Measurements from ENCODE around the gene FPR1. TPM values are rescaled to one million over a fixed set of nuclear protein-coding genes. Genes with fewer than 3 reads are reported as not detected.

The FPR1 gene
- total RNA-seq, 1 donor from 2014 or later, result not detected

DNA sequence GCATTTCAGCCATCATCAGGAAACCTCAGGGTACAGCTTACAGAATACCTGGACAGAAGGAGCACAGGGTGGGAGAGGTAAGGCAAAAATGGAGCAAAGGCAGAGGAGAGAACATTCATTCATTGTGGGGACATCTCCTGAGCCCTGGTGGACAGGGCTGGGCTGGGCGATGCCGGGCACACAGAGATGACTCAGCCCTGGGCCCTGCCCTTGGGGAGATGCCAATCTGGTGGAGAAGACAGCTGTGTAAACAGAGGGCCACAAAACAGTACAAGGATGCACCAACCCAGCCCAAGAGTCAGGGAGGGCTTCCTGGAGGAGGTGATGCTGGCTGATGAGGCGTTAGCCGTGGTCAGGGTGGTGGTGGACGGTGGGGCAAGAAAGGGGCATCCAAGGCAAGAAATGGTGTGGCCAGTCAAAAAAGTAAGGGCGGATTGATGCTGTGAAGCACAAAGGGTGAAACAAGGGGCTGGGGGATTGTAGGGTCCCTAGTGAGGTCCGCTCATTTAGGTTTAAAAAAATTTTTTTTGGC lies 24.3 kb downstream of the FPR1 start:
- Mint-ChIP-seq H3K27me3 (ENCODE audit: unreplicated experiment) (peaks cover 19% of the 10 kb centered on the region), H3K27ac (ENCODE audit: unreplicated experiment) (no peak overlapping the region), H3K4me1 (ENCODE audit: unreplicated experiment) (peaks cover 10% of the 10 kb centered on the region)

DNA sequence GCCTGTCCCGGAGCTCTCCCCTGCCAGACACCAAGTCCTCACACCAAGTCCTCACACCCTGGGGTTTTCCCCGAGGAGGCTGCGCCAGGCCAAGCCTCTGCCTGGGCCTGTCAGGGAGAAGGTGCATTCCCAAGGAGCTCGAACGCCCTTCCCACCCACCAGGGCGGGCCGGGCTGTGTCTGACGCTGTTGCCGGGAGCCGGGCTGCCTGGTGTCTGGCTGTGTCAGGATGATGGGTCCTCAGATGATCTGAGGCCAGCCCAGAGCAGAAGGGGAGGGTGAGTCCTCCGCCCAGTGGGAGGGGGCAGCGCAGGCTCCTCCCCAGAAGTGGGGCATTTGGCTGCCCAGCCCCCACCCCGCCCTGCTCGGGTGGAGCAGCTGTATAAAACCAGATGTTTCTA lies 25.6 kb downstream of the FPR1 start:
- H3K27ac Mint-ChIP-seq (ENCODE audit: unreplicated experiment), result no peak overlapping the region
- no peak for DNase-seq (ENCODE audit: extremely low spot score, unreplicated experiment)
- H3K4me1 Mint-ChIP-seq (ENCODE audit: unreplicated experiment), result peaks cover 10% of the 10 kb centered on the region
- no peaks in the 10 kb centered on the region for H3K36me3 Mint-ChIP-seq (ENCODE audit: unreplicated experiment)
- peaks cover 24% of the 10 kb centered on the region for H3K27me3 Mint-ChIP-seq (ENCODE audit: unreplicated experiment)
- H3K9me3 Mint-ChIP-seq (ENCODE audit: unreplicated experiment), result peaks cover 10% of the 10 kb centered on the region
- no peak overlapping the region for H3K4me3 Mint-ChIP-seq (ENCODE audit: unreplicated experiment)
- TF ChIP-seq, protein P1, sequence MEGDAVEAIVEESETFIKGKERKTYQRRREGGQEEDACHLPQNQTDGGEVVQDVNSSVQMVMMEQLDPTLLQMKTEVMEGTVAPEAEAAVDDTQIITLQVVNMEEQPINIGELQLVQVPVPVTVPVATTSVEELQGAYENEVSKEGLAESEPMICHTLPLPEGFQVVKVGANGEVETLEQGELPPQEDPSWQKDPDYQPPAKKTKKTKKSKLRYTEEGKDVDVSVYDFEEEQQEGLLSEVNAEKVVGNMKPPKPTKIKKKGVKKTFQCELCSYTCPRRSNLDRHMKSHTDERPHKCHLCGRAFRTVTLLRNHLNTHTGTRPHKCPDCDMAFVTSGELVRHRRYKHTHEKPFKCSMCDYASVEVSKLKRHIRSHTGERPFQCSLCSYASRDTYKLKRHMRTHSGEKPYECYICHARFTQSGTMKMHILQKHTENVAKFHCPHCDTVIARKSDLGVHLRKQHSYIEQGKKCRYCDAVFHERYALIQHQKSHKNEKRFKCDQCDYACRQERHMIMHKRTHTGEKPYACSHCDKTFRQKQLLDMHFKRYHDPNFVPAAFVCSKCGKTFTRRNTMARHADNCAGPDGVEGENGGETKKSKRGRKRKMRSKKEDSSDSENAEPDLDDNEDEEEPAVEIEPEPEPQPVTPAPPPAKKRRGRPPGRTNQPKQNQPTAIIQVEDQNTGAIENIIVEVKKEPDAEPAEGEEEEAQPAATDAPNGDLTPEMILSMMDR (IDR thresholded peaks at IDR 0.05), result no peak

More for the DNA sequence above, 24.3 kb downstream of the FPR1 start:
- no peak for DNase-seq (ENCODE audit: extremely low spot score, unreplicated experiment)
- TF ChIP-seq, protein P1 (IDR thresholded peaks at IDR 0.05), result no peak
- Mint-ChIP-seq H3K4me3 (ENCODE audit: unreplicated experiment) (no peak overlapping the region), H3K36me3 (ENCODE audit: unreplicated experiment) (no peaks in the 10 kb centered on the region), H3K9me3 (ENCODE audit: unreplicated experiment) (peaks cover 10% of the 10 kb centered on the region)

DNA sequence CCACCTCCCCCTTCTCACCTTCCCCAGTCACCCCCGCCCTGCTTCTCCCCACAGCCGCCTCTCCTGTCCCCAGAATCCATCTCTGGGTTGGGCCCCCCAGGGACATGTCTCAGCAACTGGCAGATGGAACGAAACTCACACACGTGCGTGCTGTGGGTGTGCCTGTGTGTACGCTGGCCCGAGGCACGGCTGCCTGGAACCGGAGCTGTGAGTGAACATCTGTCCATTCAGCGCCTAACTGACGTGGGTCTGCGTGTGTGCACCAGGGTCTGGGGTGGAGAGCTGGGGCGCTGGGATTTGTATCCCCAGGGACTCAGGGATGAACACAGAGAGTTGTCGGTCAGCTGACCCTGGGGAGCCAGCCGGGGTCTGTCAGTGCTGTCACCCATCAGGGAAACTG lies 27.1 kb downstream of the FPR1 start:
- Mint-ChIP-seq H3K36me3 (ENCODE audit: unreplicated experiment) (no peaks in the 10 kb centered on the region), H3K27ac (ENCODE audit: unreplicated experiment) (no peak overlapping the region), H3K4me1 (ENCODE audit: unreplicated experiment) (peaks cover 14% of the 10 kb centered on the region), H3K4me3 (ENCODE audit: unreplicated experiment) (no peak overlapping the region), H3K9me3 (ENCODE audit: unreplicated experiment) (peaks cover 5% of the 10 kb centered on the region), H3K27me3 (ENCODE audit: unreplicated experiment) (peaks cover 36% of the 10 kb centered on the region)
- TF ChIP-seq, protein P1 (IDR thresholded peaks at IDR 0.05), result no peak
- no peak for DNase-seq (ENCODE audit: extremely low spot score, unreplicated experiment)

DNA sequence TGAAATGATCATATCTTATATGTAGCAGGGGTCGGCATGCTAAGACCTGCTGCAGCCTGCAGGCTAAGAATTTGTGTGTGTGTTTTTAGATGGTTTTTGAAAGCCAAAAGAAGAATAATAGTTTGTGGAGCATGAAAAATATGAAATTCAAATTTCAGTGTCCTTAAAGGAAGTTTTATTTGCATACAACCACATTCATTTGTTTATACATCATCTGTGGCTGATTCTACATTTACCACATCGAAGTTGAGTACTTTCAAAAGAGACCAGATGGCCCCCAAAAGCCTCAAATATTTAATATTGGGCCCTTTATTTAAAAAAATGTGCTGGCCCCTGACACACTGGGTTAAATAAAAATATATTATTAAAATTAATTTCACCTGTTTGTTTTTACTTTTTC lies 29.2 kb downstream of the FPR1 start:
- Mint-ChIP-seq H3K27ac (ENCODE audit: unreplicated experiment) (no peak overlapping the region), H3K9me3 (ENCODE audit: unreplicated experiment) (peaks cover 5% of the 10 kb centered on the region), H3K4me1 (ENCODE audit: unreplicated experiment) (peaks cover 15% of the 10 kb centered on the region), H3K36me3 (ENCODE audit: unreplicated experiment) (no peaks in the 10 kb centered on the region), H3K27me3 (ENCODE audit: unreplicated experiment) (peaks cover 53% of the 10 kb centered on the region), H3K4me3 (ENCODE audit: unreplicated experiment) (no peak overlapping the region)
- no peak for DNase-seq (ENCODE audit: extremely low spot score, unreplicated experiment)
- TF ChIP-seq, protein P1 (IDR thresholded peaks at IDR 0.05), result no peak

DNA sequence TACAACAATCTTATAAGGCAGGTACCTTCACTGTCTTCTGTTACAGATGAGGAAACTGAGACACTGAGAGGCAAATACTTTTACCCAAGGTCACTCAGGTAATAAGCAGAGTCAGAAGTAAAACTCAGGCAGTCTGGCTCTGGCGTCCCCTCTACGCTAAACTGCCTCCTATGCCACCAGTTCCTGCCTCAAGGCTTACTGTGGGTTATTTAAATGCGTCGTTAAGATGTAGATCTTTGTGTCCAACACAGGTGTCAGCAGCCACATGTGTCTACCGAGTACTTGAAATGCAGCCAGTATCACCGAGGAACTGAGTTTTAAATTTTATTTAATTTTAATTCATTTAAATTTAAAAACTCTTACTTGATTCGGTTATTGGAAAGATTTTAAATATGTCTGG lies 29.8 kb downstream of the FPR1 start:
- DNase-seq (ENCODE audit: extremely low spot score, unreplicated experiment), result no peak
- H3K27me3 Mint-ChIP-seq (ENCODE audit: unreplicated experiment), result peaks cover 53% of the 10 kb centered on the region

More for the DNA sequence above, 29.8 kb downstream of the FPR1 start:
- Mint-ChIP-seq H3K4me3 (ENCODE audit: unreplicated experiment) (no peak overlapping the region), H3K4me1 (ENCODE audit: unreplicated experiment) (peaks cover 9% of the 10 kb centered on the region), H3K36me3 (ENCODE audit: unreplicated experiment) (no peaks in the 10 kb centered on the region), H3K9me3 (ENCODE audit: unreplicated experiment) (no peaks in the 10 kb centered on the region), H3K27ac (ENCODE audit: unreplicated experiment) (no peak overlapping the region)
- TF ChIP-seq, protein P1 (IDR thresholded peaks at IDR 0.05), result no peak

All from osteocyte (in vitro differentiated cells).